ENCODE data around the gene SLC24A4. TPM values are rescaled to one million over a fixed set of nuclear protein-coding genes. Genes with fewer than 3 reads are reported as not detected.

SLC24A4 gene
- total RNA-seq, 2 donors from 2014 or later: 2.7 to 4.4 TPM

- no peak for DNase-seq (ENCODE audit: low spot score)
Measured at GRCh38 chr14:92493024-92493423, 170.1 kb downstream of the SLC24A4 start.

GRCh38 chr14:92493492-92493891, 170.5 kb downstream of the SLC24A4 start:
- TF ChIP-seq, protein P1, sequence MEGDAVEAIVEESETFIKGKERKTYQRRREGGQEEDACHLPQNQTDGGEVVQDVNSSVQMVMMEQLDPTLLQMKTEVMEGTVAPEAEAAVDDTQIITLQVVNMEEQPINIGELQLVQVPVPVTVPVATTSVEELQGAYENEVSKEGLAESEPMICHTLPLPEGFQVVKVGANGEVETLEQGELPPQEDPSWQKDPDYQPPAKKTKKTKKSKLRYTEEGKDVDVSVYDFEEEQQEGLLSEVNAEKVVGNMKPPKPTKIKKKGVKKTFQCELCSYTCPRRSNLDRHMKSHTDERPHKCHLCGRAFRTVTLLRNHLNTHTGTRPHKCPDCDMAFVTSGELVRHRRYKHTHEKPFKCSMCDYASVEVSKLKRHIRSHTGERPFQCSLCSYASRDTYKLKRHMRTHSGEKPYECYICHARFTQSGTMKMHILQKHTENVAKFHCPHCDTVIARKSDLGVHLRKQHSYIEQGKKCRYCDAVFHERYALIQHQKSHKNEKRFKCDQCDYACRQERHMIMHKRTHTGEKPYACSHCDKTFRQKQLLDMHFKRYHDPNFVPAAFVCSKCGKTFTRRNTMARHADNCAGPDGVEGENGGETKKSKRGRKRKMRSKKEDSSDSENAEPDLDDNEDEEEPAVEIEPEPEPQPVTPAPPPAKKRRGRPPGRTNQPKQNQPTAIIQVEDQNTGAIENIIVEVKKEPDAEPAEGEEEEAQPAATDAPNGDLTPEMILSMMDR (IDR thresholded peaks at IDR 0.05): no peak
- Histone ChIP-seq H3K36me3 (no peaks in the 10 kb centered on the region), H3K9me3 (no peaks in the 10 kb centered on the region), H3K4me3 (no peak overlapping the region), H3K4me1 (ENCODE audit: control insufficient read depth in 1 of 2, low read depth in 2 of 2) (no peaks in the 10 kb centered on the region), H3K27ac (no peak overlapping the region), H3K27me3 (replicated peaks; ENCODE audit: insufficient read depth) (no peaks in the 10 kb centered on the region)
- no peak for DNase-seq (ENCODE audit: low spot score)
- no peak for ATAC-seq (ENCODE audit: insufficient number of reproducible peaks, low FRiP score, low read depth)

More at GRCh38 chr14:92493024-92493423, 170.1 kb downstream of the SLC24A4 start:
- no peak overlapping the region for H3K4me3 ChIP-seq
- H3K27ac ChIP-seq: no peak overlapping the region
- H3K4me1 ChIP-seq (ENCODE audit: control insufficient read depth in 1 of 2, low read depth in 2 of 2): no peaks in the 10 kb centered on the region
- no peak for ATAC-seq (ENCODE audit: insufficient number of reproducible peaks, low FRiP score, low read depth)
- H3K36me3 ChIP-seq: no peaks in the 10 kb centered on the region
- no peaks in the 10 kb centered on the region for H3K9me3 ChIP-seq
- H3K27me3 ChIP-seq (replicated peaks; ENCODE audit: insufficient read depth): no peaks in the 10 kb centered on the region
- TF ChIP-seq, protein P1 (IDR thresholded peaks at IDR 0.05): no peak

GRCh38 chr14:92494512-92494911, 171.5 kb downstream of the SLC24A4 start:
- Histone ChIP-seq H3K36me3 (no peaks in the 10 kb centered on the region), H3K4me3 (no peak overlapping the region), H3K9me3 (no peaks in the 10 kb centered on the region), H3K4me1 (ENCODE audit: control insufficient read depth in 1 of 2, low read depth in 2 of 2) (no peaks in the 10 kb centered on the region), H3K27ac (no peak overlapping the region), H3K27me3 (replicated peaks; ENCODE audit: insufficient read depth) (no peaks in the 10 kb centered on the region)
- TF ChIP-seq, protein P1 (IDR thresholded peaks at IDR 0.05): no peak
- ATAC-seq (ENCODE audit: insufficient number of reproducible peaks, low FRiP score, low read depth) (no peak), DNase-seq (ENCODE audit: low spot score) (no peak)

DNA sequence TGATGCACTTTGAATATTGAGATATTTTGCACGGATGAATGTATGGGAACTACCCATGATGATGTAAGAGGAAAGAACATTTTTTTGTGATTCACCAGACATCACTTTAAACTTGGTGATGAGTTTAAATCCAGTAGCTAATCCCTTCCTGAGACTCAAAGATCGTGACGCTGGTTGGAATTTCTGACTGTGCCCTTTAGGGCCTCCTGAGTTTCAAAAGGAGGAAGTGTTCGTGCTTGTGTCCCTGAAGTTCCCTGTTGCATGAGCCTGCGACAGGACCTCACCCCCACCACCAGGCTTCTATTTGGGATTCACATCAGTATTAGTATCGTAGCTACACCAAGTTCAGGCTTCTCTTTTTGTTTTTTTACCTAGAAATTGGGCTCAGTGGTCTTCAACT, 172.1 kb downstream of the SLC24A4 start:
- no peaks in the 10 kb centered on the region for H3K36me3 ChIP-seq
- no peak overlapping the region for H3K27ac ChIP-seq
- no peaks in the 10 kb centered on the region for H3K9me3 ChIP-seq
- TF ChIP-seq, protein P1 (IDR thresholded peaks at IDR 0.05): no peak
- H3K4me3 ChIP-seq: no peak overlapping the region
- no peaks in the 10 kb centered on the region for H3K27me3 ChIP-seq (replicated peaks; ENCODE audit: insufficient read depth)
- no peaks in the 10 kb centered on the region for H3K4me1 ChIP-seq (ENCODE audit: control insufficient read depth in 1 of 2, low read depth in 2 of 2)
- DNase-seq (ENCODE audit: low spot score) (no peak), ATAC-seq (ENCODE audit: insufficient number of reproducible peaks, low FRiP score, low read depth) (no peak)

DNA sequence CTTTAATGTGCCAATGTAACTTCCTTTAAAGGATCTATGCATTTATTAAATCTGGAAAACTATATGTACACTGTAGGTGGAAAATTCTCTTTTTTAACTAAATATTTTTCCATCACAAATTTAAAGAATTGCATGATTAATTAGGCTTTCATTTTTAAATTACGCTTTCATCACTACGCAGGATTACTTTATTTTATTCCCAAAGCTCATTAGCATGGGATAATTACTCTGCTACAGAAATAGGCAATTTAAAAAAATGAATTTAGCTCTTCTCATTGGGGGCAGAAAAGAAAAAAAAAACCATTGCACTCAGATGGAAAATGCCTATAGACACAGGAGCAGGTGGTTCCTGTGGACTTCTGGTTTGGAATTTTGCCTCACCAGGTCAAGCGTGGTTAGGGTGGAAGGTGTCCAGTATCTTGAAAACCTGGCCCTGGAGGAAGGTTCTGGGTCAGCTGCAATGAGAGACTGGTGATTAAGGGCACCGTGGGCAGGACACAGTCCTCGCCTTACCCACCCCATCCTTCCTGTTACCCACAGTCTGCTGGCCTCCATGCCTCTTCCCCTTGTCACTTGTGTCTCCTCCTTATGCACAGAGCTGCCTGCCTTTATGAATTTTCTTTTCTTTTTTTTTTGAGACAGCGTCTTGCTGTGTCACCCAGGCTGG, 173.4 kb downstream of the SLC24A4 start:
- Histone ChIP-seq H3K36me3 (no peaks in the 10 kb centered on the region), H3K27me3 (replicated peaks; ENCODE audit: insufficient read depth) (no peaks in the 10 kb centered on the region), H3K4me1 (ENCODE audit: control insufficient read depth in 1 of 2, low read depth in 2 of 2) (no peaks in the 10 kb centered on the region), H3K27ac (no peak overlapping the region), H3K9me3 (no peaks in the 10 kb centered on the region), H3K4me3 (no peak overlapping the region)
- ATAC-seq (ENCODE audit: insufficient number of reproducible peaks, low FRiP score, low read depth): no peak
- DNase-seq (ENCODE audit: low spot score): no peak
- TF ChIP-seq, protein P1 (IDR thresholded peaks at IDR 0.05): no peak
